Panc1 (cell line): ENCODE measurements around the gene TRABD2A.

Experiments used
- CTCF ChIP-seq: fragments of 450-650 bp; IDR thresholded peaks from 2 replicates; pipeline ENCODE4 v1.5.1; 2017; ENCODE audit warnings: mild to moderate bottlenecking
- REST ChIP-seq, 2 experiments: IDR thresholded peaks; 2 replicates each; pipeline ENCODE4 v1.6.1; 2011 to 2012; ENCODE audit warnings: low read depth in 2 of 2, control low read depth in 1 of 2, low read length in 1 of 2, mild to moderate bottlenecking in 1 of 2, moderate library complexity in 1 of 2; ENCODE audit not compliant: insufficient read depth in 1 of 2
- TCF7L2 ChIP-seq: IDR thresholded peaks from 2 replicates; pipeline ENCODE4 v1.6.1; 2011; ENCODE audit warnings: mild to moderate bottlenecking, low read depth, low read length, inconsistent platforms

- TF ChIP-seq TCF7L2, result no peak
- no peak for TF ChIP-seq CTCF
- no peak for TF ChIP-seq REST (IDR thresholded peaks at IDR 0.05; ENCODE audit: insufficient read depth in 1 of 2, low read depth in 2 of 2, low read length in 1 of 2)
Observed at GRCh38 chr2:84836215-84836614, 44.7 kb downstream of the TRABD2A start.
